OCI-LY1 (cell line): ENCODE measurements around the gene B3GALT2.

Source experiments
- H2AFZ ChIP-seq: fragments of 200-600 bp; sonication (generic), shearing (Covaris generic); 2 replicates; pipeline ENCODE4 v1.6.0; 2014; ENCODE audit warnings: antibody characterized with exemption, mild to moderate bottlenecking, low read length
- H3F3A ChIP-seq: fragments of 200-600 bp; sonication (generic), shearing (Covaris generic); 2 replicates; pipeline ENCODE4 v1.6.0; 2014; ENCODE audit warnings: mild to moderate bottlenecking, antibody characterized with exemption, low read length, moderate library complexity; ENCODE audit not compliant: insufficient read depth
- H3K27ac ChIP-seq: fragments of 200-600 bp; sonication (generic); 2 replicates; pipeline ENCODE4 v1.5.1; 2014; ENCODE audit warnings: low read length, mixed run types, mild to moderate bottlenecking, low read depth; ENCODE audit not compliant: poor library complexity, severe bottlenecking
- H3K27me3 ChIP-seq: fragments of 200-600 bp; sonication (generic); 2 replicates; pipeline ENCODE4 v1.6.0; 2014; ENCODE audit warnings: antibody characterized with exemption, mild to moderate bottlenecking, low read length, moderate library complexity; ENCODE audit not compliant: insufficient read depth
- H3K36me3 ChIP-seq: fragments of 200-600 bp; sonication (generic); 2 replicates; pipeline ENCODE4 v1.6.1; 2014; ENCODE audit warnings: mild to moderate bottlenecking, antibody characterized with exemption, low read length, moderate library complexity, mixed read lengths; ENCODE audit not compliant: insufficient read depth
- H3K4me1 ChIP-seq: fragments of 200-600 bp; sonication (generic); 2 replicates; pipeline ENCODE4 v1.5.1; 2014; ENCODE audit warnings: mild to moderate bottlenecking, low read length, moderate library complexity; ENCODE audit not compliant: insufficient read depth, severe bottlenecking
- H3K4me2 ChIP-seq: fragments of 200-600 bp; sonication (generic), shearing (Covaris generic); 2 replicates; pipeline ENCODE4 v1.6.1; 2014; ENCODE audit warnings: low read length
- H3K4me3 ChIP-seq: fragments of 200-600 bp; sonication (generic); 2 replicates; pipeline ENCODE4 v1.5.1; 2014; ENCODE audit warnings: low read length, low read depth, mild to moderate bottlenecking, mixed read lengths; ENCODE audit not compliant: poor library complexity, severe bottlenecking
- H3K79me2 ChIP-seq: fragments of 200-600 bp; shearing (Covaris generic); 2 replicates; pipeline ENCODE4 v1.6.1; 2016; ENCODE audit warnings: mixed run types, low read length, mixed read lengths; ENCODE audit not compliant: insufficient read depth
- H3K9ac ChIP-seq: fragments of 200-600 bp; sonication (generic), shearing (Covaris generic); 2 replicates; pipeline ENCODE4 v1.6.1; 2014; ENCODE audit warnings: mild to moderate bottlenecking, low read length, mixed read lengths
- H3K9me2 ChIP-seq: fragments of 200-600 bp; sonication (generic), shearing (Covaris generic); 2 replicates; pipeline ENCODE4 v1.6.1; 2014; ENCODE audit warnings: low read depth, mild to moderate bottlenecking, low read length, mixed read lengths
- H3K9me3 ChIP-seq: fragments of 200-600 bp; shearing (Covaris generic); 2 replicates; pipeline ENCODE4 v1.6.1; 2014; ENCODE audit warnings: low read length, mixed read lengths
- H4K20me1 ChIP-seq: fragments of 200-600 bp; sonication (generic), shearing (Covaris generic); 2 replicates; pipeline ENCODE4 v1.6.0; 2016; ENCODE audit warnings: mild to moderate bottlenecking, low read length; ENCODE audit not compliant: insufficient read depth
- EZH2 ChIP-seq: fragments of 200-600 bp; sonication (generic), shearing (Covaris generic); IDR thresholded peaks from 2 replicates; pipeline ENCODE4 v1.8.0; 2017; ENCODE audit warnings: borderline replicate concordance, mixed run types, mild to moderate bottlenecking, antibody characterized with exemption, low read length, moderate library complexity, mixed read lengths
- TF ChIP-seq, protein P1 (sequence below): fragments of 200-600 bp; sonication (generic), shearing (Covaris generic); IDR thresholded peaks from 2 replicates; pipeline ENCODE4 v1.5.1; 2017; ENCODE audit warnings: mild to moderate bottlenecking, antibody characterized with exemption, low read length, moderate library complexity, mixed read lengths

B3GALT2 gene

DNA sequence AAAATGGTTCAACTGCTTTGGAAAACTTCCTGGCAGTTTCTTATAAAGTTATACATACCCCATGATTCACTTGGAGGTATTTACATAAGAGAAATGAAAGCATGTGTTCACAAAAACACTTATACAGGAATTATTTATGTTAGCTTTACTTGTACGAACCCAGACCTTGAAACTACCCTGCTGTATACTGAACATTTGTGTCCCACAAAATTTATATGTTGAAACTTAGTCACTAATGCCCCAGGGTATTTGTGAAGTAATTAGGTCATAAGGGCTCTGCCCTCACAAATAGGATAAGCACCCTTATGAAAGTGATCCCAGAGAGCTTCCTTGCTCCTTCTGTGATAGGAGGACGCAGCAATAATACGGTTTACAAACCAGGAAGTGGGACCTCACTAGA is 42.7 kb upstream of the B3GALT2 start:
- H3K4me2 ChIP-seq: no peak overlapping the region

DNA sequence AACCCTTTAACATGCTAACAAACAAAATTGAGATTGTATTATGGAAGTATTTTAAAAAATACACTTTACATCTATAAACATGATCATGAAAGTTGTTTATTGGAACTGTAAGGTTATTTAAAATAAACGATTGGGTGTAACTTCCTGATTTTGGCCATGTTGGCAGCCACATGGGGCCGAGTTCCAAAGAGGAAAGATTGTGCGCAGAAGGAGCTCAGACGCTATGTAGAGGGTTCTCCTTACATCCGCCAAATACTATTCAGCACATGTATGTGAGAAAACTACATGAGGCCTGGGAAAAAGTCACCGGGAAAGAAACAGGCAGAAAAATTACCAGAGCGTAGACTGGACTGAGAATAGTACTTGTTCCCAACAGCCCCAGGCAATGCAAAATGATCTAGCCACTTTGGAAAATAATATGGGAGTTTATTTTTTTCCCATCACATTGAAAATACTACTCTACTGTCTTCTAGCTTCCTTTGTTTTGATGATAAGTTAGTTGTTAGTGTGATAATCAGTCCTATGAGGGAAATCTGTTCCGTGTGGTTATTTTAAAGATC is 35.7 kb upstream of the B3GALT2 start:
- Histone ChIP-seq H3K27ac (no peak overlapping the region), H2AFZ (no peak overlapping the region), H3K4me1 (no peaks in the 10 kb centered on the region), H3K9me3 (no peaks in the 10 kb centered on the region), H3K4me2 (no peak overlapping the region), H3K4me3 (no peak overlapping the region), H3K9ac (no peak overlapping the region), H4K20me1 (no peaks in the 10 kb centered on the region), H3K9me2 (no peaks in the 10 kb centered on the region), H3K27me3 (no peaks in the 10 kb centered on the region), H3K36me3 (peaks cover 20% of the 10 kb centered on the region; the same call in 1 of the 2 replicates), H3K79me2 (no peaks in the 10 kb centered on the region), H3F3A (no peaks in the 10 kb centered on the region)
- TF ChIP-seq EZH2: no peak
- TF ChIP-seq, protein P1, sequence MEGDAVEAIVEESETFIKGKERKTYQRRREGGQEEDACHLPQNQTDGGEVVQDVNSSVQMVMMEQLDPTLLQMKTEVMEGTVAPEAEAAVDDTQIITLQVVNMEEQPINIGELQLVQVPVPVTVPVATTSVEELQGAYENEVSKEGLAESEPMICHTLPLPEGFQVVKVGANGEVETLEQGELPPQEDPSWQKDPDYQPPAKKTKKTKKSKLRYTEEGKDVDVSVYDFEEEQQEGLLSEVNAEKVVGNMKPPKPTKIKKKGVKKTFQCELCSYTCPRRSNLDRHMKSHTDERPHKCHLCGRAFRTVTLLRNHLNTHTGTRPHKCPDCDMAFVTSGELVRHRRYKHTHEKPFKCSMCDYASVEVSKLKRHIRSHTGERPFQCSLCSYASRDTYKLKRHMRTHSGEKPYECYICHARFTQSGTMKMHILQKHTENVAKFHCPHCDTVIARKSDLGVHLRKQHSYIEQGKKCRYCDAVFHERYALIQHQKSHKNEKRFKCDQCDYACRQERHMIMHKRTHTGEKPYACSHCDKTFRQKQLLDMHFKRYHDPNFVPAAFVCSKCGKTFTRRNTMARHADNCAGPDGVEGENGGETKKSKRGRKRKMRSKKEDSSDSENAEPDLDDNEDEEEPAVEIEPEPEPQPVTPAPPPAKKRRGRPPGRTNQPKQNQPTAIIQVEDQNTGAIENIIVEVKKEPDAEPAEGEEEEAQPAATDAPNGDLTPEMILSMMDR: no peak

More for the DNA sequence above, 42.7 kb upstream of the B3GALT2 start:
- Histone ChIP-seq H3K27me3 (no peaks in the 10 kb centered on the region), H3F3A (no peaks in the 10 kb centered on the region), H3K4me1 (no peaks in the 10 kb centered on the region), H4K20me1 (no peaks in the 10 kb centered on the region), H3K9me3 (no peaks in the 10 kb centered on the region), H3K27ac (no peak overlapping the region), H3K9ac (no peak overlapping the region), H3K4me3 (no peak overlapping the region), H3K9me2 (no peaks in the 10 kb centered on the region), H3K36me3 (peaks cover 30% of the 10 kb centered on the region), H2AFZ (no peak overlapping the region), H3K79me2 (0 out of 2 replicates have a peak, but pooled peaks cover 3% of the 10 kb centered on the region)
- TF ChIP-seq, protein P1: no peak
- no peak for TF ChIP-seq EZH2

DNA sequence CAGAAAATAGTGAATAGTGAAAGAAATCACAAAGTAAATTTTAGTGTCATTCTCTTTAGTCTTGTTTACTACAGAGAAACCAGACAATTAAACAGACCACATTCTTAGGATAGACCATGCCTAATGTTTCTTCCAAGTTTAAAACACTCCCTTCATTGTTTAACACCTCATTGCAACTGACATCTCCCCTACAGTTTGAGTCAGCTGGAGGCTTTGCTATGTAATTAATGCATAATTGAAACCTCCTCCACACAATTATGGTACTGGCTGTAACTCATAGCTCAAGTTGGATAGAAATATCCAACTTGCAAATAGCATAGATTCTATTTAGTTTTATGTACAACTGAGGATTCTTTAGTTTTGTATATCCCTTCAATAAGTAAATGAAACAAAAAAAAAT is 35.2 kb upstream of the B3GALT2 start:
- Histone ChIP-seq H3K9ac (no peak overlapping the region), H4K20me1 (no peaks in the 10 kb centered on the region), H3K9me2 (no peaks in the 10 kb centered on the region), H2AFZ (no peak overlapping the region), H3K36me3 (peaks cover 25% of the 10 kb centered on the region; the same call in 1 of the 2 replicates), H3K27ac (no peak overlapping the region), H3K9me3 (no peaks in the 10 kb centered on the region), H3K79me2 (no peaks in the 10 kb centered on the region), H3K4me1 (no peaks in the 10 kb centered on the region), H3F3A (no peaks in the 10 kb centered on the region), H3K27me3 (no peaks in the 10 kb centered on the region), H3K4me3 (no peak overlapping the region), H3K4me2 (no peak overlapping the region)
- TF ChIP-seq EZH2: no peak
- TF ChIP-seq, protein P1: no peak
